ENCODE data around the gene VGLL2.

- TF ChIP-seq CTCF (IDR thresholded peaks at IDR 0.05 in 8 of 11, conservative IDR thresholded peaks at IDR 0.05 in 3 of 11) = no peak
- no peak for TF ChIP-seq POLR2A (IDR thresholded peaks at IDR 0.05)
These were observed 3.6 kb downstream of the VGLL2 start for GRCh38 chr6:117268924-117269323.
